HG02798 (cell line): ENCODE measurements around the gene POU2AF3.

Source experiments
- ATAC-seq: cut with Tn5 transposase; IDR thresholded peaks from one replicate; pipeline ENCODE4 v1.9.1; 2021; ENCODE audit warnings: mild to moderate bottlenecking; ENCODE audit not compliant: unreplicated experiment, poor library complexity

POU2AF3 gene

GRCh38 chr11:111324277-111324720, 26.0 kb downstream of the POU2AF3 start:
- no peak for ATAC-seq

- ATAC-seq = no peak
Observed at GRCh38 chr11:111325259-111325658, 26.9 kb downstream of the POU2AF3 start.

GRCh38 chr11:111326824-111327223, 28.5 kb downstream of the POU2AF3 start:
- ATAC-seq = no peak

GRCh38 chr11:111327908-111328624, 29.7 kb downstream of the POU2AF3 start:
- ATAC-seq = no peak

GRCh38 chr11:111329306-111330204, 31.2 kb downstream of the POU2AF3 start:
- no peak for ATAC-seq

GRCh38 chr11:111330234-111330893, 32.0 kb downstream of the POU2AF3 start:
- ATAC-seq = no peak

GRCh38 chr11:111331711-111332479, 33.5 kb downstream of the POU2AF3 start:
- no peak for ATAC-seq

- ATAC-seq = no peak
Observed at GRCh38 chr11:111334532-111335502, 36.5 kb downstream of the POU2AF3 start.

- ATAC-seq = no peak
Observed at GRCh38 chr11:111335549-111335948, 37.2 kb downstream of the POU2AF3 start.

- no peak for ATAC-seq
Observed at GRCh38 chr11:111336062-111336461, 37.7 kb downstream of the POU2AF3 start.

GRCh38 chr11:111336582-111337256, 38.4 kb downstream of the POU2AF3 start:
- no peak for ATAC-seq

- no peak for ATAC-seq
Observed at GRCh38 chr11:111339758-111340388, 41.5 kb downstream of the POU2AF3 start.

- no peak for ATAC-seq
Observed at GRCh38 chr11:111342329-111342728, 44.0 kb downstream of the POU2AF3 start.

- no peak for ATAC-seq
Observed at GRCh38 chr11:111344032-111344431, 45.7 kb downstream of the POU2AF3 start.

- peak; percentile 1 for ATAC-seq
Observed at GRCh38 chr11:111347002-111347722, 48.8 kb downstream of the POU2AF3 start.

- ATAC-seq = no peak
Observed at GRCh38 chr11:111347723-111348115, 49.4 kb downstream of the POU2AF3 start.

- ATAC-seq = no peak
Observed at GRCh38 chr11:111348147-111348546, 49.8 kb downstream of the POU2AF3 start.
